Measurements from ENCODE around the gene CDC42EP1. TPM values are rescaled to one million over a fixed set of nuclear protein-coding genes. Genes with fewer than 3 reads are reported as not detected.

Gene CDC42EP1
- total RNA-seq, 4 donors from 2014 or later, result 19.0 to 37.7 (median 27.4) TPM

DNA sequence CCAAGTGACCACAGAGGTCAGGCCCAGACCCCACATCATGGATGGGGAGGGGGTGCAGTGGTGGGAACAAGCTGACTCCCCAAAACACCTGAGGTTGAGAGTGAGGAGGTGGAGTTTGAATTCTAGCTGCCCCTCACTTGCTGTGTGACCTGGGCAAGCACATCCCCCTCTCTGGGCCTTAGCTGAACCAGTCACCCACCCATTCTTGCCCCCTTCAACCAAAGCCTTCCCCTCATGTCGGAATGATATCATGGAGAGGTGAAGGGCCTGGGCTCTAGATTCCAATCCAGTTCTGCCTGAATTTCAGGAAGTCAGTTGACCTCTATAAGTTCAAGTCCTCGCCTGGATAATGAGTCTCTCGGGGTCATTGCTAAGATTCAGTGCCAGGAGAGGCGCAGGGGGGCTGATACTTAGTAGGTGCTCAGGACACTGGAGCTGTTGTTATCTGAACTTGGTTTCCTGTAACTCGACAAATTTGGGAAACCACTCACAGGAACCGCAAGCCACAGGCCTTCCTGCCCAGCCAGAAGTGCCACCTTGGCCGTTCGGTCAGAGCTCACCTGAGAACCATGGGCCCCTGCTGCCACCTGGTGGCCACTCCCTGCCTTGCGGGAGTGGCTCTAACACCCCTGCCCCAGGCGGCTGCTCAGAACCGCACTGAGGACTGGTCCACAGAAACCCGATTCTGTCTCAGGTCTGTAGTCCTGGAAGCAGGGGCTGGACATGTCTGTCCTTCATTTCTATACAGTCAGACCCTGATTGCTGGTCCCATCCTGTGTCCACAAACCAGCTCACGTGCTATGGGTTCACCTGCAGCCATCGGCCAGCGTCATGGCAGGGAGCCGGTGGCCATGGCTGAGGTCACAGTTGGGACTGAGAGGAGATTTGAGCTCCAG, 6.9 kb downstream of the CDC42EP1 start:
- 40 to 75% methylated on average over 1 to 5 of the region's 16 CpGs for WGBS, 2 donors (ENCODE audit: low coverage in 1 of 2)
- peak overlapping the region in 3 of 4 donors; percentile 51 to 63 (median 59) for H3K27ac ChIP-seq

DNA sequence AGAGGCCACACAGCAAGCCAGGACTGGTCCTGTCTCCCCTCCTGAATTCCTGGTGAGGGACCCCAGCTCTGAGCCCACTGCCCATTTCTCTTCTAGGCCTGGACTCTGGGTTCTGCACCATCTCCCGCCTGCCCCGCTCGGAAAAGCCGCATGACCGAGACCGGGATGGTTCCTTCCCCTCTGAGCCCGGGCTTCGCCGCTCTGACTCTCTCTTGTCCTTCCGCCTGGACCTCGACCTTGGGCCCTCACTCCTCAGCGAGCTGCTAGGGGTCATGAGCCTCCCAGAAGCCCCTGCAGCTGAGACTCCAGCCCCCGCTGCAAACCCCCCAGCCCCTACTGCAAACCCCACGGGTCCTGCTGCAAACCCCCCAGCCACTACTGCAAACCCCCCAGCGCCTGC, 7.7 kb downstream of the CDC42EP1 start:
- 80 to 91% methylated on average over 1 to 7 of the region's 15 CpGs for WGBS, 2 donors (ENCODE audit: low coverage in 1 of 2)
- Histone ChIP-seq H3K27me3 (peaks cover 25% of the 10 kb centered on the region), H3K36me3 (peaks cover 0 to 29% of the 10 kb centered on the region in 2 donors), H3K4me1 (peaks cover 0 to 74% (median 34%) of the 10 kb centered on the region in 3 donors), H3K9me3 (no peaks in the 10 kb centered on the region), H3K27ac (peak overlapping the region in 1 of 4 donors; percentile 63), H3K4me3 (no peak overlapping the region)
- TF ChIP-seq POLR2AphosphoS5 (IDR thresholded peaks at IDR 0.05) (no peak), POLR2A (IDR thresholded peaks at IDR 0.05) (no peak), EP300 (IDR thresholded peaks at IDR 0.05) (no peak)
- TF ChIP-seq, protein P1, sequence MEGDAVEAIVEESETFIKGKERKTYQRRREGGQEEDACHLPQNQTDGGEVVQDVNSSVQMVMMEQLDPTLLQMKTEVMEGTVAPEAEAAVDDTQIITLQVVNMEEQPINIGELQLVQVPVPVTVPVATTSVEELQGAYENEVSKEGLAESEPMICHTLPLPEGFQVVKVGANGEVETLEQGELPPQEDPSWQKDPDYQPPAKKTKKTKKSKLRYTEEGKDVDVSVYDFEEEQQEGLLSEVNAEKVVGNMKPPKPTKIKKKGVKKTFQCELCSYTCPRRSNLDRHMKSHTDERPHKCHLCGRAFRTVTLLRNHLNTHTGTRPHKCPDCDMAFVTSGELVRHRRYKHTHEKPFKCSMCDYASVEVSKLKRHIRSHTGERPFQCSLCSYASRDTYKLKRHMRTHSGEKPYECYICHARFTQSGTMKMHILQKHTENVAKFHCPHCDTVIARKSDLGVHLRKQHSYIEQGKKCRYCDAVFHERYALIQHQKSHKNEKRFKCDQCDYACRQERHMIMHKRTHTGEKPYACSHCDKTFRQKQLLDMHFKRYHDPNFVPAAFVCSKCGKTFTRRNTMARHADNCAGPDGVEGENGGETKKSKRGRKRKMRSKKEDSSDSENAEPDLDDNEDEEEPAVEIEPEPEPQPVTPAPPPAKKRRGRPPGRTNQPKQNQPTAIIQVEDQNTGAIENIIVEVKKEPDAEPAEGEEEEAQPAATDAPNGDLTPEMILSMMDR (IDR thresholded peaks at IDR 0.05), result no peak
- ATAC-seq, result no peak

More for the DNA sequence above, 6.9 kb downstream of the CDC42EP1 start:
- Histone ChIP-seq H3K27me3 (peaks cover 31% of the 10 kb centered on the region), H3K4me1 (peaks cover 0 to 82% (median 41%) of the 10 kb centered on the region in 3 donors), H3K36me3 (peaks cover 0 to 29% of the 10 kb centered on the region in 2 donors), H3K9me3 (no peaks in the 10 kb centered on the region), H3K4me3 (no peak overlapping the region)
- peak; percentile 52 for ATAC-seq
- TF ChIP-seq POLR2A (IDR thresholded peaks at IDR 0.05) (no peak), POLR2AphosphoS5 (IDR thresholded peaks at IDR 0.05) (no peak), EP300 (IDR thresholded peaks at IDR 0.05) (no peak)
- TF ChIP-seq, protein P1 (IDR thresholded peaks at IDR 0.05), result peak in 3 of 4 experiments; percentile 93 to 96 (median 95)

GRCh38 chr22:37568448-37569008, 8.2 kb downstream of the CDC42EP1 start:
- Histone ChIP-seq H3K36me3 (peaks cover 0 to 29% of the 10 kb centered on the region in 2 donors), H3K27me3 (peaks cover 25% of the 10 kb centered on the region), H3K4me3 (no peak overlapping the region), H3K9me3 (no peaks in the 10 kb centered on the region), H3K4me1 (peaks cover 0 to 69% (median 32%) of the 10 kb centered on the region in 3 donors), H3K27ac (no peak overlapping the region)
- no peak for TF ChIP-seq POLR2A (IDR thresholded peaks at IDR 0.05)
- WGBS, 2 donors (ENCODE audit: low coverage in 1 of 2), result 100% methylated on average over 1 of the region's 14 CpGs; no CpG with 5 or more reads in 1 of the 2 donors
- ATAC-seq, result no peak

DNA sequence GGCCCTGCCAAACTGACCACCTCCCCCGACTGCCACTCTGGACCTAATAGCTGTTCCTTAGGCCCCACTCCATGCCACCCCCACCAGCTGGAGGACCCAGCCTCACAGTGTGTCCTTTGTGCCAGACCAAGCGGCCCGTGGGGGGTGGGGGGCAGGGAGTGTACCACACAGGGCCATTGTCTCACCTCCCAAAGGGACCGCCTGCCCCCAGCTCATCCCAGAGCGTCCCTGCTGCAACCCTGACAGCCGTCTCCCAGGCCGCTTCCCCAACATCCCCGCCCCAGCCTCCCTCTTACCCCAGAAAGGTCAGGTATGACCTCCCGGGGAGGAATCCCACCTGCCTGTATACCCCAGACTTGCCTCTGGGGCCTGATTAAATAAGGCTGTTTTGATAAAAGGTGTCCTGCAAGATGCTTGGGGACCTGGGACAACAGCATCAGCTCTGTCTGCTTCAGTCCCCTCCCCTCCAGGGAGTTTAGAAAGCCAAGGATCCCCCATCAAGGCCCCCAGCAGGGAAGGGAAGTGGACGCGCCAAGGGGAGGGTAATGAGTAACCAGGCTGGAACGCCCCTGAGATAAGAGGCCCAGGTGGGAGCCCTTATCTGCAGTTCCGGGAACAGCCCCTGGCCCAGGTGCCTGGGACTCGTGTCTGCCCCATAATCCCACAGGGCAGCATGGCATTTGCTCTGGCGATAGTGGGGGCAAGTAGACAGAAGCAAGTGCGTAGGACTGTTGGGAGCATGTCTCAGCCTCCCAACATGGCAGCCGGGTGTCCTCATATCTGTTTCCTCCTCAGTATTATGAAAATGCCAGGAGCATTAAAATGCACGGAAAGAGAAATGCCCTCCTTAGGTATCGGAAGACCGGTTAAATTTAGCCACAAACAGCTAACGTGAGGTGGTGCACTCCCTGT, 9.0 kb downstream of the CDC42EP1 start:
- peaks cover 25% of the 10 kb centered on the region for H3K27me3 ChIP-seq
- H3K27ac ChIP-seq, result no peak overlapping the region
- 21 to 58% methylated on average over 3 to 6 of the region's 21 CpGs for WGBS, 2 donors (ENCODE audit: low coverage in 1 of 2)
- no peak for ATAC-seq
- H3K4me3 ChIP-seq, result no peak overlapping the region
- TF ChIP-seq POLR2A (IDR thresholded peaks at IDR 0.05), result no peak
- TF ChIP-seq EP300 (IDR thresholded peaks at IDR 0.05), result no peak
- TF ChIP-seq, protein P1 (IDR thresholded peaks at IDR 0.05), result no peak
- no peak for TF ChIP-seq POLR2AphosphoS5 (IDR thresholded peaks at IDR 0.05)
- peaks cover 0 to 29% of the 10 kb centered on the region in 2 donors for H3K36me3 ChIP-seq
- H3K9me3 ChIP-seq, result no peaks in the 10 kb centered on the region
- peaks cover 0 to 61% (median 24%) of the 10 kb centered on the region in 3 donors for H3K4me1 ChIP-seq

Data from gastroesophageal sphincter (tissue), 4 donors.